HEK293 (cell line): ENCODE data around the gene TDG.
"Not testable (repeated sequence)": the region's sequence is repeated elsewhere in the genome, so short reads cannot be mapped to it uniquely, and the experiment has no call there.

ENCODE experiments used
- CTCF ChIA-PET: fragments of 350-600 bp; formaldehyde crosslinking; extraction: SDS; loops from one replicate; lab custom pipeline; 2021; ENCODE audit warnings: antibody characterized with exemption; lab: Yijun Ruan, JAX
- POLR2A ChIA-PET: fragments of 300-600 bp; formaldehyde crosslinking; extraction: SDS; loops from one replicate; lab custom pipeline; 2020; ENCODE audit warnings: antibody characterized with exemption, inconsistent platforms; lab: Yijun Ruan, JAX
- H3K27ac ChIP-seq: fragments of 200-500 bp; sonication (Bioruptor generic); 2 replicates; pipeline ENCODE4 v1.5.1; 2014; ENCODE audit warnings: low read depth, low read length, control low read depth, inconsistent platforms; ENCODE audit errors: extremely low read depth
- H3K36me3 ChIP-seq, 2 experiments: fragments of 200-500 bp in 1 of 2; sonication (Bioruptor generic) in 1 of 2; 1 replicate in 1 of 2; 2 replicates in 1 of 2; pipeline ENCODE4 v1.5.1; 2014 to 2017; ENCODE audit warnings: inconsistent platforms in 2 of 2, low read length in 2 of 2; ENCODE audit not compliant: control insufficient read depth in 2 of 2, insufficient read depth in 1 of 2
- H3K4me1 ChIP-seq: fragments of 200-500 bp; sonication (Bioruptor generic); 2 replicates; pipeline ENCODE4 v1.5.1; 2014; ENCODE audit warnings: mild to moderate bottlenecking, low read length, inconsistent platforms; ENCODE audit not compliant: control insufficient read depth, insufficient read depth
- H3K4me3 ChIP-seq: 2 replicates; pipeline ENCODE4 v1.5.1; 2011; ENCODE audit warnings: low read depth, mild to moderate bottlenecking, control low read depth, low read length, moderate library complexity
- H3K9me3 ChIP-seq: fragments of 200-500 bp; sonication (Bioruptor generic); 2 replicates; pipeline ENCODE4 v1.5.1; 2014; ENCODE audit warnings: low read depth, low read length, inconsistent platforms; ENCODE audit not compliant: control insufficient read depth, insufficient read depth
- ZNF529 ChIP-seq: fragments of 450-650 bp; formaldehyde crosslinking; IDR thresholded peaks from 2 replicates; pipeline ENCODE4 v1.5.1; 2017; ENCODE audit warnings: missing genetic modification characterization, missing biosample characterization; ENCODE audit not compliant: insufficient replicate concordance

Gene TDG

GRCh38 chr12:104030596-104030995, 64.9 kb downstream of the TDG start:
- POLR2A ChIA-PET, H3K9me3 ChIP-seq, H3K27ac ChIP-seq, H3K4me3 ChIP-seq, H3K36me3 ChIP-seq, H3K4me1 ChIP-seq, CTCF ChIA-PET: not testable (repeated sequence)

DNA sequence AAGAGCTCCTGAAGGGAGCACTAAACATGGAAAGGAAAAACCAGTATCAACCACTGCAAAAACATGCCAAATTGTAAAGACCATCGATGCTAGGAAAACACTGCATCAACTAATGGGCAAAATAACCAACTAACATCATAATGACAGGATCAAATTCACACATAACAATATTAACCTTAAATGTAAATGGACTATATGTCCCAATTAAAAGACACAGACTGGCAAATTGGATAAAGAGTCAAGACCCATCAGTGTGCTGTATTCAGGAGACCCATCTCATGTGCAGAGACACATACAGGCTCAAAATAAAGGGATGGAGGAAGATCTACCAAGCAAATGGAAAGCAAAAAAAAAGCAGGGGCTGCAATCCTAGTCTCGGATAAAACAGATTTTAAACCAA, 70.5 kb downstream of the TDG start:
- CTCF ChIA-PET, result not testable (repeated sequence)

More for the DNA sequence above, 70.5 kb downstream of the TDG start:
- TF ChIP-seq ZNF529, result peak; percentile 64
- TF ChIP-seq, all 188 proteins: peak for 1; not testable (repeated sequence) for 187
- H3K9me3 ChIP-seq, H3K27ac ChIP-seq, POLR2A ChIA-PET, H3K4me1 ChIP-seq, H3K36me3 ChIP-seq, H3K4me3 ChIP-seq: not testable (repeated sequence)
